GM23338 (cell line): Measurements from ENCODE around the gene WNT6. TPM values are rescaled to one million over a fixed set of nuclear protein-coding genes. Genes with fewer than 3 reads are reported as not detected.

Experiments
- ATAC-seq: fragments of 200-7000 bp; cut with Tn5 transposase; 3 replicates; pipeline ENCODE4 v1.9.1; 2020
- DNase-seq: peaks from one replicate; pipeline ENCODE4 v3.0.0-alpha.2; 2015; ENCODE audit warnings: low spot score
- H2AFZ ChIP-seq: fragments of 200-600 bp; sonication (generic); 2 replicates; pipeline ENCODE4 v1.8.0; 2016; ENCODE audit warnings: antibody characterized with exemption, mild to moderate bottlenecking, moderate library complexity
- H3F3A ChIP-seq: fragments of 200-600 bp; sonication (generic); replicated peaks from 2 replicates; pipeline ENCODE4 v1.8.0; 2017; ENCODE audit warnings: antibody characterized with exemption, mixed run types, low read depth
- H3K27ac ChIP-seq: fragments of 200-600 bp; sonication (generic); 2 replicates; pipeline ENCODE4 v1.6.1; 2016; ENCODE audit warnings: low read depth
- H3K27me3 ChIP-seq: fragments of 200-600 bp; sonication (generic); 2 replicates; pipeline ENCODE4 v1.8.0; 2016; ENCODE audit warnings: mild to moderate bottlenecking, mixed run types, moderate library complexity; ENCODE audit not compliant: insufficient read depth
- H3K36me3 ChIP-seq: fragments of 200-600 bp; sonication (generic); 2 replicates; pipeline ENCODE4 v1.8.0; 2016; ENCODE audit warnings: mild to moderate bottlenecking; ENCODE audit not compliant: insufficient read depth
- H3K4me1 ChIP-seq: fragments of 200-600 bp; sonication (generic); 2 replicates; pipeline ENCODE4 v1.8.0; 2016; ENCODE audit warnings: mild to moderate bottlenecking, moderate library complexity; ENCODE audit not compliant: insufficient read depth
- H3K4me2 ChIP-seq: fragments of 200-600 bp; sonication (generic); 2 replicates; pipeline ENCODE4 v1.7.1; 2017; ENCODE audit warnings: mixed run types
- H3K4me3 ChIP-seq: fragments of 200-600 bp; sonication (generic); 2 replicates; pipeline ENCODE4 v1.6.1; 2016; ENCODE audit warnings: mixed run types
- H3K79me2 ChIP-seq: fragments of 200-600 bp; sonication (generic); replicated peaks from 2 replicates; pipeline ENCODE4 v1.8.0; 2017; ENCODE audit warnings: mild to moderate bottlenecking; ENCODE audit not compliant: insufficient read depth
- H3K9me2 ChIP-seq: fragments of 200-600 bp; sonication (generic); 2 replicates; pipeline ENCODE4 v1.8.0; 2017; ENCODE audit not compliant: insufficient read depth
- H4K20me1 ChIP-seq: fragments of 200-600 bp; sonication (generic); replicated peaks from 2 replicates; pipeline ENCODE4 v1.8.0; 2017; ENCODE audit warnings: mild to moderate bottlenecking; ENCODE audit not compliant: insufficient read depth
- H3K27ac Mint-ChIP-seq: 2 replicates; pipeline ENCODE4 v1.8.0; 2020; ENCODE audit warnings: inconsistent platforms, mild to moderate bottlenecking, moderate library complexity, mixed read lengths
- H3K27me3 Mint-ChIP-seq: 3 replicates; pipeline ENCODE4 v1.8.0; 2022; ENCODE audit warnings: low read depth, mild to moderate bottlenecking, moderate library complexity, mixed read lengths, inconsistent platforms; ENCODE audit not compliant: insufficient read depth, poor library complexity
- H3K36me3 Mint-ChIP-seq: 3 replicates; pipeline ENCODE4 v1.8.0; 2021; ENCODE audit warnings: low read depth, mild to moderate bottlenecking, inconsistent platforms, moderate library complexity, mixed read lengths
- H3K4me1 Mint-ChIP-seq: 3 replicates; pipeline ENCODE4 v1.8.0; 2020; ENCODE audit warnings: mild to moderate bottlenecking, inconsistent platforms, mixed read lengths
- H3K4me3 Mint-ChIP-seq: 3 replicates; pipeline ENCODE4 v1.8.0; 2021; ENCODE audit warnings: moderate library complexity, mild to moderate bottlenecking, inconsistent platforms, mixed read lengths
- H3K9me3 Mint-ChIP-seq: 3 replicates; pipeline ENCODE4 v1.8.0; 2020; ENCODE audit warnings: moderate library complexity, mild to moderate bottlenecking, inconsistent platforms, mixed read lengths
- CREB1 ChIP-seq: fragments of 250-450 bp; sonication (Bioruptor Pico); IDR thresholded peaks from 2 replicates; pipeline ENCODE4 v1.5.0; 2020; ENCODE audit warnings: low read depth, mild to moderate bottlenecking, moderate library complexity
- CTCF ChIP-seq, 2 experiments: fragments of 200-600 bp in 1 of 2; sonication (generic) in 1 of 2; conservative IDR thresholded peaks; 2 replicates each; pipeline versions ENCODE4 v1.5.1 to v1.6.1; 2016 to 2017; ENCODE audit warnings: antibody characterized with exemption in 2 of 2, low read depth in 2 of 2, mild to moderate bottlenecking in 2 of 2, moderate library complexity in 1 of 2
- ETS1 ChIP-seq: IDR thresholded peaks from 2 replicates; pipeline ENCODE4 v1.6.1; 2016; ENCODE audit warnings: antibody characterized with exemption
- EZH2 ChIP-seq: fragments of 200-600 bp; sonication (generic); IDR thresholded peaks from one replicate; pipeline ENCODE4 v1.8.0; 2017; ENCODE audit warnings: antibody characterized with exemption, mild to moderate bottlenecking, low read depth; ENCODE audit not compliant: unreplicated experiment
- EZH2phosphoT487 ChIP-seq: fragments of 200-600 bp; sonication (generic); IDR thresholded peaks from one replicate; pipeline ENCODE4 v1.8.1; 2018; ENCODE audit warnings: antibody characterized with exemption; ENCODE audit not compliant: unreplicated experiment
- JUNB ChIP-seq: IDR thresholded peaks from one replicate; pipeline ENCODE4 v1.6.1; 2016; ENCODE audit warnings: antibody characterized with exemption; ENCODE audit not compliant: unreplicated experiment
- NANOG ChIP-seq: IDR thresholded peaks from 2 replicates; pipeline ENCODE4 v1.6.1; 2016; ENCODE audit warnings: antibody characterized with exemption, borderline replicate concordance
- POLR2AphosphoS5 ChIP-seq: IDR thresholded peaks from 2 replicates; pipeline ENCODE4 v1.6.1; 2016; ENCODE audit warnings: antibody characterized with exemption, low read depth
- STAT1 ChIP-seq: IDR thresholded peaks from one replicate; pipeline ENCODE4 v1.6.1; 2016; ENCODE audit warnings: antibody characterized with exemption; ENCODE audit not compliant: unreplicated experiment
- ZNF114 ChIP-seq: fragments of 250-450 bp; sonication (Bioruptor Pico); IDR thresholded peaks from 2 replicates; pipeline ENCODE4 v1.5.0; 2020; ENCODE audit warnings: mild to moderate bottlenecking, moderate library complexity
- ZNF331 ChIP-seq: fragments of 250-450 bp; sonication (Bioruptor Pico); IDR thresholded peaks from 2 replicates; pipeline ENCODE4 v1.5.0; 2020; ENCODE audit warnings: low read depth, mild to moderate bottlenecking, moderate library complexity
- polyA plus RNA-seq: library from polyadenylated mRNA; unstranded; fragments of >200 nt; fragmentation: Nextera tagmentation; extraction: Ambion mirVana; gene quantifications from 2 replicates; pipeline ENCODE4 v1.2.1, GENCODE V29; 2016
- total RNA-seq: library from RNA; depleted of rRNA; stranded (reverse); fragments of >200 nt; shearing (Covaris generic); gene quantifications from 2 replicates; pipeline ENCODE4 v1.2.3, GENCODE V29; 2014
- TF ChIP-seq, protein P1 (sequence below): fragments of 250-450 bp; sonication (Bioruptor Pico); IDR thresholded peaks from 2 replicates; pipeline ENCODE4 v1.5.0; 2020; ENCODE audit warnings: mild to moderate bottlenecking, moderate library complexity

WNT6 gene
- total and polyA plus RNA-seq, 2 experiments from 2014 or later = not detected

DNA sequence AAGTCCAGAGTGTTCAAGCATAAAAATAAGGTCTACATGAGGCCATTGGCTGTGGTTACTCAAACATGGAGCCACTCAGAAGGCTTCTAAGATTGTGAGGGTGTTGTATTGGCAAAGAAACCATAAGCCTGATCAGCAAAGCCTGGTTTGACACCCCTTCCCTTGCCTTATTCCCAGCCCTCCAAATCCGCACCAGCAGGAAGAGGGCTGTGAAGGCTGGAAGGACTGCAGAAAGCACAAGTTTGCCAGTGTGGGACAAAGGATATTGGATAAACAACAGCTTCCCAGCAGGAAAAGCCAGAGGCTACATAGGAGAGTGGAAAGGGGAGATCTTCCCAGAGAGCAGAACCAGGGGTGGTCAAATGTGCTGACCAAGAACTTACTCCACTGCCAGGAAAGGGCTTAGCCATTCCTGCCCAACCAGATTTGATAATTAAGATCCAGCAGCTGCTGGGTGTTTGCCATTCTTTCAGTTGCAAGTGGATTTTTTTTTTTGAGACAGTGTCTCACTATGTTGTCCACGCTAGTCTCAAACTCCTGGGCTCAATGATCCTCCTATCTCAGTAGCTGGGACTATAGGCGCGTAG lies 26.5 kb upstream of the WNT6 start:
- no peaks in the 10 kb centered on the region for H3K4me1 ChIP-seq
- Mint-ChIP-seq H3K27me3 (peaks cover 2% of the 10 kb centered on the region), H3K4me1 (no peaks in the 10 kb centered on the region; the same call in 2 of the 3 replicates), H3K9me3 (no peaks in the 10 kb centered on the region), H3K4me3 (no peak overlapping the region), H3K27ac (no peak overlapping the region), H3K36me3 (no peaks in the 10 kb centered on the region)
- H3K79me2 ChIP-seq = no peaks in the 10 kb centered on the region
- H3K27me3 ChIP-seq = no peaks in the 10 kb centered on the region
- H3K36me3 ChIP-seq = no peaks in the 10 kb centered on the region
- TF ChIP-seq ZNF114 (no peak), JUNB (no peak)
- DNase-seq (no peak), ATAC-seq (no peak)
- H3K27ac ChIP-seq = no peak overlapping the region
- H3F3A ChIP-seq = no peaks in the 10 kb centered on the region
- H3K4me3 ChIP-seq = no peak overlapping the region
- H4K20me1 ChIP-seq = no peaks in the 10 kb centered on the region
- H2AFZ ChIP-seq = peak overlapping the region; percentile 38; the same call in 1 of the 2 replicates
- no peak overlapping the region for H3K4me2 ChIP-seq
- H3K9me2 ChIP-seq = no peaks in the 10 kb centered on the region

DNA sequence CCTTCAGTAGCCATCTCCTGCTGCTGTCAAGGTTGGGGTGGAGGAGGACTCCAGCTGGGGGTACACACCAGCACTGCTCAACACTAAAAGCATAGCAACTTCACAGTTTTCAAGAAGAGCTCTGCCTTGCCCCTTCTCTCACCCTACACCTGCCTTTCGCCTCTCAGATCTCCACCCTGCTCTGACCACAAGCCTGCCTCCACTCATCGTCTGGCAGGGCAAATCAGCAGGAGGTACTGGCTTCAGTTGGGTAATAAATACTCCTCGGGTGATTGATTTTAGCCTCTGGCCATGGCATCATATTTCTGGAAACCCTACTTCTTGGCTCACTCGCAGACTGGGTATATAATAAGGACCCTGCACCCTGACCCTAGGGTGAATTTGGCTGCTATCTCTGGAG lies 24.9 kb upstream of the WNT6 start:
- Histone ChIP-seq H2AFZ (no peak overlapping the region), H3K27me3 (no peaks in the 10 kb centered on the region), H3K4me2 (no peak overlapping the region), H3K4me1 (no peaks in the 10 kb centered on the region; the same call in 1 of the 2 replicates), H3F3A (no peaks in the 10 kb centered on the region), H3K27ac (no peak overlapping the region), H3K4me3 (no peak overlapping the region), H3K9me2 (no peaks in the 10 kb centered on the region), H3K36me3 (no peaks in the 10 kb centered on the region), H3K79me2 (no peaks in the 10 kb centered on the region), H4K20me1 (no peaks in the 10 kb centered on the region)
- no peaks in the 10 kb centered on the region for H3K36me3 Mint-ChIP-seq
- DNase-seq = no peak
- no peak overlapping the region for H3K27ac Mint-ChIP-seq
- H3K4me3 Mint-ChIP-seq = no peak overlapping the region
- no peak for ATAC-seq
- peaks cover 2% of the 10 kb centered on the region for H3K27me3 Mint-ChIP-seq
- H3K4me1 Mint-ChIP-seq = no peaks in the 10 kb centered on the region; the same call in 2 of the 3 replicates
- no peaks in the 10 kb centered on the region for H3K9me3 Mint-ChIP-seq
- TF ChIP-seq STAT1 (no peak), EZH2 (no peak), NANOG (no peak), JUNB (no peak), CREB1 (no peak), CTCF (conservative IDR thresholded peaks at IDR 0.05; ENCODE audit: low read depth in 2 of 2) (no peak), ZNF114 (no peak), POLR2AphosphoS5 (no peak), ZNF331 (CRISPR knock-in tag) (no peak), EZH2phosphoT487 (no peak), ETS1 (no peak)
- TF ChIP-seq, protein P1, sequence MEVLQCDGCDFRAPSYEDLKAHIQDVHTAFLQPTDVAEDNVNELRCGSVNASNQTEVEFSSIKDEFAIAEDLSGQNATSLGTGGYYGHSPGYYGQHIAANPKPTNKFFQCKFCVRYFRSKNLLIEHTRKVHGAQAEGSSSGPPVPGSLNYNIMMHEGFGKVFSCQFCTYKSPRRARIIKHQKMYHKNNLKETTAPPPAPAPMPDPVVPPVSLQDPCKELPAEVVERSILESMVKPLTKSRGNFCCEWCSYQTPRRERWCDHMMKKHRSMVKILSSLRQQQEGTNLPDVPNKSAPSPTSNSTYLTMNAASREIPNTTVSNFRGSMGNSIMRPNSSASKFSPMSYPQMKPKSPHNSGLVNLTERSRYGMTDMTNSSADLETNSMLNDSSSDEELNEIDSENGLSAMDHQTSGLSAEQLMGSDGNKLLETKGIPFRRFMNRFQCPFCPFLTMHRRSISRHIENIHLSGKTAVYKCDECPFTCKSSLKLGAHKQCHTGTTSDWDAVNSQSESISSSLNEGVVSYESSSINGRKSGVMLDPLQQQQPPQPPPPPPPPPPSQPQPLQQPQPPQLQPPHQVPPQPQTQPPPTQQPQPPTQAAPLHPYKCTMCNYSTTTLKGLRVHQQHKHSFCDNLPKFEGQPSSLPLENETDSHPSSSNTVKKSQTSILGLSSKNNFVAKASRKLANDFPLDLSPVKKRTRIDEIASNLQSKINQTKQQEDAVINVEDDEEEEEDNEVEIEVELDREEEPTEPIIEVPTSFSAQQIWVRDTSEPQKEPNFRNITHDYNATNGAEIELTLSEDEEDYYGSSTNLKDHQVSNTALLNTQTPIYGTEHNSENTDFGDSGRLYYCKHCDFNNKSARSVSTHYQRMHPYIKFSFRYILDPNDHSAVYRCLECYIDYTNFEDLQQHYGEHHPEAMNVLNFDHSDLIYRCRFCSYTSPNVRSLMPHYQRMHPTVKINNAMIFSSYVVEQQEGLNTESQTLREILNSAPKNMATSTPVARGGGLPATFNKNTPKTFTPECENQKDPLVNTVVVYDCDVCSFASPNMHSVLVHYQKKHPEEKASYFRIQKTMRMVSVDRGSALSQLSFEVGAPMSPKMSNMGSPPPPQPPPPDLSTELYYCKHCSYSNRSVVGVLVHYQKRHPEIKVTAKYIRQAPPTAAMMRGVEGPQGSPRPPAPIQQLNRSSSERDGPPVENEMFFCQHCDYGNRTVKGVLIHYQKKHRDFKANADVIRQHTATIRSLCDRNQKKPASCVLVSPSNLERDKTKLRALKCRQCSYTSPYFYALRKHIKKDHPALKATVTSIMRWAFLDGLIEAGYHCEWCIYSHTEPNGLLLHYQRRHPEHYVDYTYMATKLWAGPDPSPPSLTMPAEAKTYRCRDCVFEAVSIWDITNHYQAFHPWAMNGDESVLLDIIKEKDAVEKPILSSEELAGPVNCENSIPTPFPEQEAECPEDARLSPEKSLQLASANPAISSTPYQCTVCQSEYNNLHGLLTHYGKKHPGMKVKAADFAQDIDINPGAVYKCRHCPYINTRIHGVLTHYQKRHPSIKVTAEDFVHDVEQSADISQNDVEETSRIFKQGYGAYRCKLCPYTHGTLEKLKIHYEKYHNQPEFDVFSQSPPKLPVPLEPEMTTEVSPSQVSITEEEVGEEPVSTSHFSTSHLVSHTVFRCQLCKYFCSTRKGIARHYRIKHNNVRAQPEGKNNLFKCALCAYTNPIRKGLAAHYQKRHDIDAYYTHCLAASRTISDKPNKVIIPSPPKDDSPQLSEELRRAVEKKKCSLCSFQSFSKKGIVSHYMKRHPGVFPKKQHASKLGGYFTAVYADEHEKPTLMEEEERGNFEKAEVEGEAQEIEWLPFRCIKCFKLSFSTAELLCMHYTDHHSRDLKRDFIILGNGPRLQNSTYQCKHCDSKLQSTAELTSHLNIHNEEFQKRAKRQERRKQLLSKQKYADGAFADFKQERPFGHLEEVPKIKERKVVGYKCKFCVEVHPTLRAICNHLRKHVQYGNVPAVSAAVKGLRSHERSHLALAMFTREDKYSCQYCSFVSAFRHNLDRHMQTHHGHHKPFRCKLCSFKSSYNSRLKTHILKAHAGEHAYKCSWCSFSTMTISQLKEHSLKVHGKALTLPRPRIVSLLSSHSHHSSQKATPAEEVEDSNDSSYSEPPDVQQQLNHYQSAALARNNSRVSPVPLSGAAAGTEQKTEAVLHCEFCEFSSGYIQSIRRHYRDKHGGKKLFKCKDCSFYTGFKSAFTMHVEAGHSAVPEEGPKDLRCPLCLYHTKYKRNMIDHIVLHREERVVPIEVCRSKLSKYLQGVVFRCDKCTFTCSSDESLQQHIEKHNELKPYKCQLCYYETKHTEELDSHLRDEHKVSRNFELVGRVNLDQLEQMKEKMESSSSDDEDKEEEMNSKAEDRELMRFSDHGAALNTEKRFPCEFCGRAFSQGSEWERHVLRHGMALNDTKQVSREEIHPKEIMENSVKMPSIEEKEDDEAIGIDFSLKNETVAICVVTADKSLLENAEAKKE (CRISPR knock-in tag) = no peak
